Colonic mucosa (tissue), 4 donors: ENCODE measurements around the gene NSG1. TPM values are rescaled to one million over a fixed set of nuclear protein-coding genes. Genes with fewer than 3 reads are reported as not detected.
"Not testable (repeated sequence)": the region's sequence is repeated elsewhere in the genome, so short reads cannot be mapped to it uniquely, and the experiment has no call there.

Experiments
- DNase-seq: peaks from one replicate; pipeline ENCODE4 v3.0.0-alpha.2; 2020
- H3K27ac ChIP-seq: fragments of 200-600 bp; one replicate; pipeline ENCODE4 v1.8.0; 2021
- H3K27me3 ChIP-seq: fragments of 200-600 bp; one replicate; pipeline ENCODE4 v1.8.0; 2021
- H3K36me3 ChIP-seq: fragments of 200-600 bp; one replicate; pipeline ENCODE4 v1.8.0; 2021
- H3K4me1 ChIP-seq: fragments of 200-600 bp; one replicate; pipeline ENCODE4 v1.8.0; 2021; ENCODE audit warnings: mild to moderate bottlenecking
- H3K4me3 ChIP-seq: fragments of 200-600 bp; one replicate; pipeline ENCODE4 v1.8.0; 2021
- H3K9ac ChIP-seq, 2 donors: one replicate each; pipeline ENCODE4 v1.7.0; 2013; ENCODE audit warnings: control low read depth in 2 of 2, low read depth in 2 of 2, low read length in 2 of 2
- H3K9me3 ChIP-seq: fragments of 200-600 bp; one replicate; pipeline ENCODE4 v1.8.0; 2021
- intact Hi-C: fragments of 100-400 bp; cut with DNase I; formaldehyde crosslinking; loops from one replicate; pipeline ENCODE4 v1.14.1; 2022
- total RNA-seq, 2 donors: library from RNA; stranded (reverse); fragmentation: NEBNext Ultra II Directional in 1 of 2; extraction: Animal tissue kit (Norgen Biotek cat#: 25700) in 1 of 2; gene quantifications; one replicate each; pipeline ENCODE4 v1.2.1, GENCODE V29; 2021
- TF ChIP-seq, protein P1 (sequence below): fragments of 200-600 bp; IDR thresholded peaks from one replicate; pipeline ENCODE4 v1.8.0; 2022; ENCODE audit warnings: antibody characterized with exemption, mild to moderate bottlenecking
- donor health status: healthy.
- donor health status: DM: no; HTN: no; CAD: no.
- donor health status: DM: no; HTN: no; CAD: no.

The NSG1 gene
- total RNA-seq, 2 donors from 2014 or later, result 2.4 to 5.9 TPM

DNA sequence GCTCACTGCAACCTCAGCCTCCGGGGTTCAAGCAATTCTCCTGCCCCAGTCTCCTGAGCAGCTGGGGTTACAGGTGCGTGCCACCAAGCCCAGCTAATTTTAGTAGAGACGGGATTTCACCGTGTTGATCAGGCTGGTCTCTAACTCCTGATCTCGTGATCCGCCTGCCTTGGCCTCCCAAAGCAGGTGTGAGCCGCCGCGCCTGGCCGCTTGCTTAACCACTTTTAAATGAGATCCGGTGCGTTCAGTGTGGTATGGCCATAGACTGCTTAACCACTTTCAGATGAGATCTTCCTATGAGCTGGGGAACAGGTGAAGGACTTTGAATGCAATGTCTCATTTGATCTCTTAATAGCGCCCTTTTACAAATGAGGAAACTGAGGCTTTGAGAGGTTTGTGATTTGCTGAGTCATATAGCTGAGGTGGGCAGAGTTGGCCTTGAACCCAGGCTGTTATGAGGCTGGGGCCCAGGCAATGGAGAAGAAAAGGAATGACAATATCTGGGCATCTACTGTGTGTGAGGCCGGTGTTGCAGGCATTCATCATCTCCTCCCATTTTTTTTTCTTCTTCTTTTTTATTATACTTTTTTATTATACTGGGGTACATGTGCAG, 41.9 kb upstream of the NSG1 start:
- H3K9ac ChIP-seq, result no peak overlapping the region
- no peaks in the 10 kb centered on the region for H3K27me3 ChIP-seq
- no peak overlapping the region for H3K4me3 ChIP-seq
- no peaks in the 10 kb centered on the region for H3K36me3 ChIP-seq
- H3K4me1 ChIP-seq, result no peaks in the 10 kb centered on the region
- intact Hi-C loops, result no loop called here
- no peak for DNase-seq
- H3K27ac ChIP-seq, result no peak overlapping the region
- TF ChIP-seq, protein P1, sequence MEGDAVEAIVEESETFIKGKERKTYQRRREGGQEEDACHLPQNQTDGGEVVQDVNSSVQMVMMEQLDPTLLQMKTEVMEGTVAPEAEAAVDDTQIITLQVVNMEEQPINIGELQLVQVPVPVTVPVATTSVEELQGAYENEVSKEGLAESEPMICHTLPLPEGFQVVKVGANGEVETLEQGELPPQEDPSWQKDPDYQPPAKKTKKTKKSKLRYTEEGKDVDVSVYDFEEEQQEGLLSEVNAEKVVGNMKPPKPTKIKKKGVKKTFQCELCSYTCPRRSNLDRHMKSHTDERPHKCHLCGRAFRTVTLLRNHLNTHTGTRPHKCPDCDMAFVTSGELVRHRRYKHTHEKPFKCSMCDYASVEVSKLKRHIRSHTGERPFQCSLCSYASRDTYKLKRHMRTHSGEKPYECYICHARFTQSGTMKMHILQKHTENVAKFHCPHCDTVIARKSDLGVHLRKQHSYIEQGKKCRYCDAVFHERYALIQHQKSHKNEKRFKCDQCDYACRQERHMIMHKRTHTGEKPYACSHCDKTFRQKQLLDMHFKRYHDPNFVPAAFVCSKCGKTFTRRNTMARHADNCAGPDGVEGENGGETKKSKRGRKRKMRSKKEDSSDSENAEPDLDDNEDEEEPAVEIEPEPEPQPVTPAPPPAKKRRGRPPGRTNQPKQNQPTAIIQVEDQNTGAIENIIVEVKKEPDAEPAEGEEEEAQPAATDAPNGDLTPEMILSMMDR, result no peak
- H3K9me3 ChIP-seq, result no peaks in the 10 kb centered on the region

DNA sequence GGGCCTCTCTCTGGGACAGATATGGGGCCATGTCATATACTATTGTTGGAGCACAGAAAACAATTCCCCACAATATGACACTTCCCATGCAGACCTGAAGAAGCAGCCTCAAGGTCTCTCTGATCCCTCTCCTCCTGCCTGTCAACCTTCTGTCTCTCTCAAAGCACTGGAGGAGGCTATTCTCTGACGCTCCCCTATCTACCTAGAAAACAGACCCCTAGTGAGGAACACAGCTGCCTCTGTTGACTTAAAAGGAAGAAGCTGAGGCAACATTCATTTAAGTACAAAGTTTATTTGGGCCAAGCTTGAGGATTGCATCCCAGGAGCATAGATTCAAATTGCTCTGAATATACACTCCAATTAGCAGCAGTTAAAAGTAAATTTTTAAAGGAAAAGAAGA, 39.3 kb upstream of the NSG1 start:
- intact Hi-C loops, result no loop called here
- Histone ChIP-seq H3K4me3 (no peak overlapping the region), H3K4me1 (no peaks in the 10 kb centered on the region), H3K36me3 (no peaks in the 10 kb centered on the region), H3K9me3 (no peaks in the 10 kb centered on the region), H3K27me3 (no peaks in the 10 kb centered on the region), H3K9ac (no peak overlapping the region), H3K27ac (no peak overlapping the region)
- no peak for DNase-seq
- TF ChIP-seq, protein P1, result no peak

DNA sequence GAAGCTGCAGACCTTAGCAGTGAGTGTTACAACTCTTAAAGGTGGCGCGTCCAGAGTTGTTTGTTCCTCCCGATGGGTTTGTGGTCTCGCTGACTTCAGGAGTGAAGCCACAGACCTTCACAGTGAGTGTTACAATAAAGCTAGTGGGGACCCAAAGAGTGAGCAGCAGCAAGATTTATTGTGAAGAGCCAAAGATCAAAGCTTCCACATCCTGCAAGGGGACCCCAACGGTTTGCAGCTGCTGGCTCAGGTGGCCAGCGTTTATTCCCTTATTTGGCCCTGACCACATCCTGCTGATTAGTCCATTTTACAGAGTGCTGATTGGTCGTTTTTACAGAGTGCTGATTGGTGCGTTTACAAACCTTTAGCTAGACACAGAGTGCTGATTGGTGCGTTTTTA, 38.3 kb upstream of the NSG1 start:
- H3K4me3 ChIP-seq, H3K4me1 ChIP-seq, intact Hi-C loops, H3K27ac ChIP-seq, H3K9me3 ChIP-seq, H3K36me3 ChIP-seq, H3K9ac ChIP-seq, DNase-seq, H3K27me3 ChIP-seq: not testable (repeated sequence)

DNA sequence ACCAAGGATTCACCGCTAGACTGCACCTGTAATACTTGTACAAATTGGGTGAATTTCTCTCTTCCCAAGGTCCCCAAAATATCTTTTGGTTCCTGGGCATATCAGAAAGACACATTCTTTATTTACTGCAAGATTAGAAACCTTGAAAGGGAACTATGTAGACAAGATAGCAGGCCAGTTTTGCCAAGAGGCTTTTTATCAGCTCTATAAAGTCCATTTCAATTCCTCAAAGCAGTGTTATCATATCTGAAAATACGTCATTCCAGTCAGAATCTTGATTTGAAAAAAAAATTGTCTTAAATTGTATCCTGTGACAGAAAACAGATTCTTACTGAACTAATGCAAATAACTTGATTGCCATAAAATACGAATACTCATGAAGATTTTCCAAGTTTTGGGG, 37.0 kb upstream of the NSG1 start:
- Histone ChIP-seq H3K27me3 (no peaks in the 10 kb centered on the region), H3K27ac (no peak overlapping the region), H3K4me1 (no peaks in the 10 kb centered on the region), H3K9me3 (no peaks in the 10 kb centered on the region), H3K9ac (no peak overlapping the region), H3K36me3 (no peaks in the 10 kb centered on the region), H3K4me3 (no peak overlapping the region)
- TF ChIP-seq, protein P1, result no peak
- no peak for DNase-seq
- intact Hi-C loops, result no loop called here

DNA sequence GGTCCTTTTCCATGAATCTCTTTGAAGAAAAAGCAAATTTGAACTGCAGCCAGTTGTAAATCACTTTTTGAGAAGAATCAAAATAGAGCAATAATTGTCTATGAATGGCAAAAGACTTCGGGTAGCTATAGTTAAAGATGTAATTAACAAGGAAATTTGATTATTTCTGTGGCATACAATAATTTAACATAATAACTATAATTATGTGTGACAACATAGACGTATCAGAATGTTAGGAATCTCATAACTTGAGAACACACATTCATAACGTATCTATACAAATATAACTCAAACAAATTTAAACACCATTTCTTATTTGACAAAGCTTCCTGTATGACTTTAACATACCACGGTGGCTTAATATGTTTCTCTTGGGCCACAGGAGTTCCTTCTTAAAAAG, 36.0 kb upstream of the NSG1 start:
- intact Hi-C loops, result no loop called here
- no peak overlapping the region for H3K27ac ChIP-seq

DNA sequence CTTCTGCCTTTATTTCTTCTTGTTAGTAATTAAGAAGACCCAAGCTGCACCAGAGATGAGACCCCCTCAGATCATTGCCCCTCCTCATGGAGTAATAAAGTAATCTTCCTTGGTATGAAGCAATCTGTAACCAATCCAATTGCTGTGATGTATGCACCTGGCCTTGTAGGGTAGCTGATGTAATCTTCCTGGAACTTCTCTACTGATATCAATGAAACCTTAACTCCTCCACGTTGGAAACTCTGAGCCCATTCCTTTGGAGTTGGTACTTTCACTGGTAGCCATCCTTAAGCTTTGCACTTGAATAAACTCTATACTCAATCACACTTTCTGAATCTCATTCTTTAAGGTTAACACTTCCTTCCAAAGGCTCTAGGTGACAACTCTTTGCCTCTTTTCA, 31.6 kb upstream of the NSG1 start:
- Histone ChIP-seq H3K4me1 (no peaks in the 10 kb centered on the region), H3K9ac (no peak overlapping the region), H3K36me3 (no peaks in the 10 kb centered on the region), H3K27me3 (no peaks in the 10 kb centered on the region), H3K4me3 (no peak overlapping the region), H3K27ac (no peak overlapping the region), H3K9me3 (no peaks in the 10 kb centered on the region)
- intact Hi-C loops, result no loop called here
- TF ChIP-seq, protein P1, result no peak
- no peak for DNase-seq

More for the DNA sequence above, 36.0 kb upstream of the NSG1 start:
- H3K4me1 ChIP-seq, result no peaks in the 10 kb centered on the region
- no peak overlapping the region for H3K4me3 ChIP-seq
- H3K9me3 ChIP-seq, result no peaks in the 10 kb centered on the region
- no peak overlapping the region for H3K9ac ChIP-seq
- TF ChIP-seq, protein P1, result no peak
- no peak for DNase-seq
- H3K27me3 ChIP-seq, result no peaks in the 10 kb centered on the region
- H3K36me3 ChIP-seq, result no peaks in the 10 kb centered on the region
